Limb (tissue), 2 donors: ENCODE measurements around the gene MPHOSPH8.

ENCODE experiments used
- DNase-seq, 2 donors: peaks; one replicate each; pipeline ENCODE4 v3.0.0-alpha.2; 2016; ENCODE audit errors: extremely low spot score in 2 of 2

Gene MPHOSPH8, protein sequence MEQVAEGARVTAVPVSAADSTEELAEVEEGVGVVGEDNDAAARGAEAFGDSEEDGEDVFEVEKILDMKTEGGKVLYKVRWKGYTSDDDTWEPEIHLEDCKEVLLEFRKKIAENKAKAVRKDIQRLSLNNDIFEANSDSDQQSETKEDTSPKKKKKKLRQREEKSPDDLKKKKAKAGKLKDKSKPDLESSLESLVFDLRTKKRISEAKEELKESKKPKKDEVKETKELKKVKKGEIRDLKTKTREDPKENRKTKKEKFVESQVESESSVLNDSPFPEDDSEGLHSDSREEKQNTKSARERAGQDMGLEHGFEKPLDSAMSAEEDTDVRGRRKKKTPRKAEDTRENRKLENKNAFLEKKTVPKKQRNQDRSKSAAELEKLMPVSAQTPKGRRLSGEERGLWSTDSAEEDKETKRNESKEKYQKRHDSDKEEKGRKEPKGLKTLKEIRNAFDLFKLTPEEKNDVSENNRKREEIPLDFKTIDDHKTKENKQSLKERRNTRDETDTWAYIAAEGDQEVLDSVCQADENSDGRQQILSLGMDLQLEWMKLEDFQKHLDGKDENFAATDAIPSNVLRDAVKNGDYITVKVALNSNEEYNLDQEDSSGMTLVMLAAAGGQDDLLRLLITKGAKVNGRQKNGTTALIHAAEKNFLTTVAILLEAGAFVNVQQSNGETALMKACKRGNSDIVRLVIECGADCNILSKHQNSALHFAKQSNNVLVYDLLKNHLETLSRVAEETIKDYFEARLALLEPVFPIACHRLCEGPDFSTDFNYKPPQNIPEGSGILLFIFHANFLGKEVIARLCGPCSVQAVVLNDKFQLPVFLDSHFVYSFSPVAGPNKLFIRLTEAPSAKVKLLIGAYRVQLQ

DNA sequence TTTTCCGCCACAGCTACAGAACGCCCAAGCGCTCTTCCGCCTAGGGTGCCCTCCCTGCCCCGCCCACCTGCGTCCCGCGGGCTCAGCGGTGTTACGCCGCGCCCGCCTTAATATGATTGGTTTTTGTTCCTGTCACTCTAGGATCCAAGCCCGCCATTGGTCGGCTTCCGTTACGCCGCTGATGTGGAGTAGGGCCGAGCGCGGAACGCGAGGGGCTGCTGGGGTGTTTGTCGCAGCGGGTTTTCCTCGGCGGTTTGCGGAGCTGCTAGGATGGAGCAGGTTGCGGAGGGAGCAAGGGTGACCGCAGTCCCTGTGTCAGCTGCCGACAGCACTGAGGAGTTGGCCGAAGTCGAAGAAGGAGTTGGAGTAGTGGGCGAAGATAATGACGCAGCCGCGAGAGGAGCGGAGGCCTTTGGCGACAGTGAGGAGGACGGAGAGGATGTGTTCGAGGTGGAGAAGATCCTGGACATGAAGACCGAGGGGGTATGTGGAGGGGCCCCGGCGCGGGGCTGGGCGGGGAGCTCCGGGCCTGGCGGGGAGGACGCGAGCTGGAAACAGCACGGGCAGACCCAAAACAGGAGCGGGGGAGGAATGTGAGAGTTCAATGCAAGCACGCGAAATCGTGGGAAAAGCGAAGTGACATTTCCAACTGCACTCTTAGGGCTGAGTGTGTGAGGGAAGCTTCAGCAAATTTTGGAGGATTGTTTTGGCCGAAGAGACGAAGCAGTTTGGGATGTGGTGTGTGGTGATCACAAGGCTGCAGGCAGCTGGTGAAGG is at the start of gene MPHOSPH8:
Gene MPHOSPH8 (plus strand): TSS at position 181 of the 777 bp plus-strand sequence. CDS start 90 bp downstream, at position 271.
- peak; percentile 93 to 95 for DNase-seq

DNA sequence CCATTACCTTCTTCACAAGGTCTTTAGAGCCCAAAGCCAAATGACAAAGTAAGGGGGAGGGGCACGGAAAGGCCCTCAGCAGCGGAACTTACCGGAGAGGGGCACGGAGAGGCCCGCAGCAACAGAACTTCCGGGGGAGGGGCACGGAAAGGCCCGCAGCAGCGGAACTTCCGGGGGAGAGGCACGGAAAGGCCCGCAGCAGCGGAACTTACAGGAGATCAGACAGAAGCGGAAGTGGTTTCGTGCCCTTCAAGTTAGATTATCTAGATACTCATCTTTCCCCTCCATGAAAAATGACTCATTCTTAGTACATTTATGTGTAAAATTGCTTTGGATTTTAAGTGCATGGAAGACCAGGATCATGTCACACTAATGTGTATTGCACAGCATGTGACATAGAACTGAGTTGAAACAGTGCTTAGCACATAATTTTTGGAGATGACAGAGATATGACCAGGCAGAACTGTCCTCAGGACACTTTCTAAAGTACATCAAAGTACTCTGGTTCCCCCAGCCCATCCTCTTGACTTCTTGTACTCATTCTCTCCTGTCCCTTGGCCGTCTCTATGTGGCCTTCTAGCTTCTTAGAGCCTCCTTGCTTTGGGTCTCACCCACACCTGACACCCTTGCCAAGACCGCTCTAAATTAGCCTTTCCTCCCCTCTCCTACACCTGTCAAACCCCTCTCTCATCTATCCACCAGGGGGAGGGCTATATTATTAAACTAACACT is 46.4 kb upstream of the MPHOSPH8 start:
- no peak for DNase-seq

DNA sequence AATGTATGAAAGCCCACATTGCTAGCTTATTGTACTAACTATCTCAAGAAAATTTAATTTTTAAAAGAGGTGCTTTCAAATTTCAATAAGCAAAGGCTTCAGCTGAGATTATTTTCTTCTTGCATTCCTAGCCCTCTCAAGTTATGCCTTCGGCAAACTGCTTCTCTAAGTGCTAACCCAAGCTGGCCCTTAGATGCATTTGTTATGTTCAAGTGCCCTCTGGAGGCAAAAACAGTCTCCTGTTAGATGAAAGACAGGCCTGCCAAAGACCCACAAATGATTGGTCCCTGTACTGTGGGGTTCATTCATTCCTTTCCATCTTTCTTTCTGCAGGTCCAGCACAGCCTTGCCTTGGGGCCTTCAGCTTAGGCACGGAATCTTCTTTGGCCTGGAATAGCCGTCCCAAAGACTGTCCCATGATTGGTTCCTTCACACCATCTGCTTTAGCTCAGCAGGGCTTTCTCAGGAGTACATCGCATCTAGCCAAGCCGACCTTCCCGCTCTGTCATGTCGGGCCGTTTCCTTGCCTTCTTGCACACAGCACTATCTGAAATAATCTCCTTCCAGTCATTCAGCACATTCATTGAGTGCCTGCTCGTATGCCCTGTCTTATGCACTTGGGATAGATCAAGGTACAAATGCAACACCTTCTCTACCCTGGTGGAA is 45.7 kb upstream of the MPHOSPH8 start:
- DNase-seq: no peak

DNA sequence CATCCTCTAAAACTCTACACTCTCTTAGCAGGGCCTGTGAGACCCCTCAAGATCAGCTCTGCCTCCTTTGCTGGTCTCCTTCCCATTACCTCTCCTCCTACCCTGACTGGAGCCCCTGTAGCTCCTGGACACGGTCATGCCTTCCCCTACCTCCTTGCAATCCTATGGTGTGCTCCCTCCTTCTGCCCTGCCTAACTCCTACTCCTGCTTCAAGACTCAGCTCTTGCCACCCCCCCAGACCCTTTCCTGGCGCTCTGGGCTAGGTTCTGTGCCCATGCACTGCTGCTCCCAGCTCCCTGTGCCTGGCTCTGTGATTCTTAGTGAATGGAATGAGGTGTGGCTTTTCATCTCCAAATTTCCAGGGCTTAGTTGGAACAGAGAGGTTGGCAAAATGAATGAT is 44.1 kb upstream of the MPHOSPH8 start:
- no peak for DNase-seq

DNA sequence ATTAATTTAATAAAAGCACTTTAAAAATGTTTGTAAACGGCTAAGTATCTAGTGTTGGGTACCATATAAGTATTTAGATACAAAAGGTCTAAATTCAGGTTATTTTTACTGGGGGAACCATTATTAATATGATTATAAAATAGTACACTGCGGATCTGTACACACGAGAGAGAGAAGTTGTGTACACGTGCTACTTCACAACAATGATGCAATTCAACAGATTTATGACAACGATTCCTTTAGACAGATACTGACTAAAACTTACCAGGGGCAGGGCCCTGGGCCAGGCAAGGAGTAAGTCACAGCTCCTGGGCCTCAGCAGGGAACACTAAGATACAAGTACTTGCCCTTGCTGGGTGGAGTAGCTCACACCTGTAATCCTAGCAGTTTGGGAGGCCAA is 43.0 kb upstream of the MPHOSPH8 start:
- no peak for DNase-seq

DNA sequence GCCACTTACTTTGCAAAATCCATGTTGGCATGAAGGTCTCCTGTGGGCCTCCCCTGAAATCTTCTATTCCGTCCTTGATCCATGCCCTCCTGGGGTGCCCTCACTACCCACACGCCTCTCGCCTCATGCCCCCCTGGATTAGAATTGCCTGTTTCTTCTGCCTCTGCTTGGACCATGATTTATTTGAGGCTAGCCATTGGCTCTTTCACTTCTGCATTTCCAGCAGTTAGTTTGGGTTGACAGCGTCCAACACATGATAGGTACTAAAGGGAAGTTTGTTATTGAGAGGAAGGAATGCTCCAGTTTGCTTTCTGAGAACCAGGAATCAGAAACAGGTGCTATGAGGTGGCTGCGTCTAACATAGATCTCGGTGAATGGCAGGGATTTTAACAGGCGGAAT is 41.6 kb upstream of the MPHOSPH8 start:
- no peak for DNase-seq

DNA sequence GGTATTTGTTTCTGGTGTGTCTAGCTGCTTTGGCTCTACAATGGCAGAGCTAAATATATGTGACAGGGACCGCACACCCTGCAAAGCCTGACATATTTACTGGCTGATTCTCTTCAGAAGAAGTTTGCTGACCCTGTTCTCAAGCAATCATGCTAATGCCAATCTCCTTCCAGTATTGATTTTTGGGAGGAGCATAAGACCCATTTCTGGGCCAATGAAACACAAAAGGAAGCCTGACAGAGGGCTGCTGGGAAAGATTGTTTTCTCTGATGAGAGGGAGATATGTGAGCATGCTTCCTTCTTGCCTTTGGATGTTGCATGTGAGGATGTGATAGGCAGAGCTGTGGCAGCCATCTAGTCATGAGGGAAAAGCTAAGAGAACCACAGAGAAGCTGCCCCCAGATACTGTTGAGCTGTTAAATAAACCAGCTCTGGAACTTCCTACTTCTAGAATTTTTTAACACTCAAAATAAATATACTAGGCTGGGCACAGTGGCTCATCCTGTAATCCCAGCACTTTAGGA is 40.7 kb upstream of the MPHOSPH8 start:
- no peak for DNase-seq

DNA sequence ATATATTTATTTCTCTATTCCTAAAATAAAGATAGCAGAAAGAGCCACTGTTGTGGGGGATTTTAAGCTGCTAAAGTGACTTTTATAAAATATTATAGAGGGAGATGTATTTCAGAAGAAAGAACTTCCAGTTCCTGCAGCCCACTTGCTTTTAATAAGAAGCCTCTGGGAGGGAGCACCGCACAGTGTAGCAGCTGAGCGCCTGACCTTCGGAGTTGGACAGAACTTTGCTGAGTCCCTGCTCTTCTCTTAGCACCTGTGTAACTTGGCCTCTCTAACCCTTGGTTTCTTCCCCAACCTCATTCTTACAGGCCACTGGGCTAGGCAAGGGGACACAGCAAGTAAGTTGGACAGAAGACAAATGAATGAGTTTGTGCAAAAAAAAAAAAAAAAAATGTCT is 37.4 kb upstream of the MPHOSPH8 start:
- DNase-seq: no peak

DNA sequence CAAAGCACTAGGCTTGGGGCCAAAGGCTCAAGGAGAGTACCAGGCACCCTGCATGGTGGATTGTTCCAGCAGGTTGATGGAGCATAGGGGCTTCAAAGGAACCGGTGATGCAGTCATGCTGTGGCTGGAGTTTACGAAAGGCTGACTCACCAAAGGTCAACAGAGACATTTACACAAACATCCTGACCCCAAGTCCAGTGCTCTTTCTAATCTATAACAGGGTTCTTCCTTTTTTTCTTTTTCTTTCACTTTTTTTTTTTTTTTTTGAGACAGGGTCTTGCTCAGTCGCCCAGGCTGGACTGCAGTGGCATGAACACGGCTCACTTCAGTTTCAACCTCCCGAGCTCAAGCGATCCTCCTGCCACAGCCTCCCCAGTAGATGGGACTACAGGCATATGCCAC is 36.5 kb upstream of the MPHOSPH8 start:
- DNase-seq: no peak

DNA sequence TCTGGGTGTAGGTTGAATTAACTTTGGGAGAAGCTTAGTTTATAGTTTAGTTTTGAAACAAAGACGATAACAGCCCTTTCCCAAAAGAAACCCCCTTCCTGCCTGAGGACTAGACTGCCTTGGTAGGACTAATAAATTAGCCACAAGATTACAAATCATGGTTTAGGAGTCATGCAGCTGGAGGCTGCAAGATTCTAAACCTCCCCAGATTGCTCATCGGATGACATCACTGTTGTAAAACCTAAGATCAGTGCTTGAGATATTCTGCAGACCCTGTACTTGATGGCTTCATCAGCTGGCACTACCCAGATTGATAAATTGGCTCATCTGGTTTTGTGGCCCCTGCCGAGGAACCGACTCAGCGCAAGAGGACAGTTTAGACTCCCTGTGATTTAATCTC is 35.9 kb upstream of the MPHOSPH8 start:
- DNase-seq: no peak

DNA sequence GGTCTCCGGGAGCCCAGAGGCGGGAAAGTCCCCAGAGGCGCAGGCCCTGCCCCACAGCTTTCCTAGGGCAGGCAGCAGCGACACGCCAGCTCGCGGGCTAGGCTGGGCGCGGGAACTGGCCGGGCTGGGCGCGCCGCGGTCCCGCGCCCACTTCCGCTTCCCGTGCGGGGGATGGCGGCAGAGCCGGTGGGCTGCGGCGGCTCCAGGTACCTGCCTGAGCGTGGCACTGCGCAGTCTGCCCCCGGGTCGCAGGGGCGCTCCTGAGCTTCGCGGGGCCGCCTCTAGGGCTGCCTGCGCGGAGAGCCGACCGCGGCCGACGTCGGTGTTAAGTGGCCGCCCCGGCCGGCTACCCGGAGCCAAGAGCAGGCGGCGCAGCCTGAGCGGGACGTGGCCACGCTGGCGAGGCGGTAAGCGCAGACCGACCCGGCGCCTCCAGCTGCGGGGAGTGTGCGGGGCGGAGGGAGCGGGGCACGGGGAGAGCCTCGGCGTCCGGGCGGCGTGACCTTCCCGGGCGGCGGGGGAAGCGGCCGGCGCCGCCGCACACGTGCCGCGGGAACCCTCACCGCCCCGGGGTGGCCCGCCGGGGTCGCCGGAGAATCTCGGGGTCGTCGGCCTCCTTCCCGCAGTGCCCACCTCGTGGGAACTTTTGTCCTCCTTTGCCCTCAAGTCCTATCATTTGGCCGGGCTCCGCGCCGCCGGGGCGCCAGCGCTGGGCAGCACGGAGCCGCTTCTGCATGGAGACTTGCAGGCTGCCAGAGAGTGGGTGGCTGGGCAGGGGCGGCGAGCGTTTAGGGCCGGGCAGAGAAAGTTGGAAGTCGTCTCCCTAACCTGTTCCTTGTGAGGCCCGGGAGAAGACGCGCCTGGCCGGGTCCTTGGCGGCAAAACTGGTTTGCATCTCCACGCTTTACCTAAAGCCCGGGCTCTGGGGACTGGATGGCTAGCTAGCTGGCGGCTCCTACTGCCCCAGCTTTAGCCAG is 31.4 kb upstream of the MPHOSPH8 start:
- DNase-seq: peak; percentile 10 to 67

DNA sequence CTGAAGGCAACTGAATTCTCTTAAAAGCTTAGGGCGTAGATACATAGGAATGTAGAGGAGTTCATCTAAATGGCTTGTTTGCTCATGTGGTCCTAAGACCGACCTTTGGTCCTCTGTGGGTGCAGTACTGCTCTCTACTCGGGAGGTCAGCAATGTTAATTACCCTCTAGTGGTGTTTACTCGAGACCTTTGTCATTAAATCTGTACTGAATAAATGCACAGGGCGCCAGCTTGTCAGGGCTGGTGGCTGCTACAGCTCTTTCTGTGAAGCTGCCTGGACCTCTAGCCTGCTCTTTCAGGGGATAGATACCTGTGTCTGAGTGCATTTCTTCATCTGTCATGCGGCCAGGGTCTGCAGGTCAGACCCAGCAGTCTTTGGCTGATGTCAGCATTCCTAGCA is 29.2 kb upstream of the MPHOSPH8 start:
- no peak for DNase-seq

DNA sequence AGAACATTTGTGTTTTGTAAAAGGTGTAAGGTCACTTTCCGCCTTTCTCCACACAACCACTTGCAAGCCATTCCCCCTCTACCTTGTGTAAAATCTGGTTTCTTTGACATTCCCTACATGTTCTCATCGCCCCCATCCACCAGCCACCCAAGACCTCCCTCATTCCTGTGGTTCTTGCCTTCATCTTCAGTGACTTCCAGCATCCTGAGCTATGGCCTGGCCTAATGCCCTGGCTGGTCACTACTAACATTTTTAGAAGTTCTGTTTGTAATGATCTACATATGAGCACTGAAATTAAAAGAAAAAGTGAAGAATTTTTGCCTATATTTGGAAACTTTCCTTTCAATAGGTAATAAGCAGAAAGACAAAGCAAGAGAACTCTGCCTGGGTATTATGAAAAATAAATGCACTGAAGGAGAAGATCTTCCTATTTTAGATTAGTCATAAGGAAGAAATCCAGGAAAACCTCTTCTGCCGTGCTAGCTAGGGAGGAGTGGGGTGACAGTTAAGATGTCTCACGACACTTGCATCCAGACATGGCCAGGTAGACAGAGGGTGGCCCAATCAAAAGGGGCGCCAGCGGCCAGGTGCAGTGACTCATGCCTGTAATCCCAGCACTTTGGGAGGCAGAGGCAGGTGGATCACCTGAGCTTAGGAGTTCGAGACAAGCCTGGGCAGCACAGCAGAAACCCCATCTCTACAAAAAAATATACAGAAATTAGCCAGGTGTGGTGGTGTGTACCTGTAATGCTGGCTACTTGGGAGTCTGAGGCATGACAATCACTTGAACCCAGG is 28.1 kb upstream of the MPHOSPH8 start:
- no peak for DNase-seq

DNA sequence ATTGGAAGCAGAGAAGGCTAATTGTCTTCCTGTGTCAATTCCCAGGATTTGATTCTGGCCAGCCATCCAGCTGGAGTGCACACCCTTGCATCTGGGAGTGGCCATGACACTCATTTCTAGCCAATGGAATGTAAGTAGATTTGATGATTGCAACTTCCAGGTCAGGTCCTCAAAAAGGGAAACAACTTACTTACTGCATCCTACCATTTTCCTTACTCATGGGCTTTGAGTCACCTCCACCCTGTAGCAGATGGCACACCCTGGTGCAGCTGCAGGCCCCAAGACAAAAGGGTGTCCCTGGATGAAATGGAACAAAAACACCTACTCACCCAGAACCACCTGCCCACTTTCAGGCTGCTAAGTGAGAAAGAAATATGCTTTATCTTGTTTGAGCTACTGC is 27.3 kb upstream of the MPHOSPH8 start:
- DNase-seq: no peak

DNA sequence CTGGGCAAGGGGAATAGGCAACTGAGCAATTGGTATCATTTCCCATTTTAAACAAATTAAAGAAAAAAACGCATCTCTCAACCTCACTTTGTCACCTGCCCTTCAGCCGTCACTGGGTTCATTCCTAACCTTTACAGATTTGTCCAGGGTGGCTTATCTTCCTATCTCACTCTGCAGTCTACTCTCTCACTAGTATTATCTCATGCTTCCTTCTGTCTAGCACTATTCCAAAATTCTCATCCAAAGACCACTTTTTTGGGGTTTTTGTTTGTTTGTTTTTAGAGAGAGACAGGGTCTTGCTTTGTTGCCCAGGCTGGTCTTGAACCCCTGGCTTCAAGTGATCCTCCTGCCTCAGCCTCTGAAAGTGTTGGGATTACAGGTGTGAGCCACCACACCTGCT is 26.7 kb upstream of the MPHOSPH8 start:
- DNase-seq: no peak

DNA sequence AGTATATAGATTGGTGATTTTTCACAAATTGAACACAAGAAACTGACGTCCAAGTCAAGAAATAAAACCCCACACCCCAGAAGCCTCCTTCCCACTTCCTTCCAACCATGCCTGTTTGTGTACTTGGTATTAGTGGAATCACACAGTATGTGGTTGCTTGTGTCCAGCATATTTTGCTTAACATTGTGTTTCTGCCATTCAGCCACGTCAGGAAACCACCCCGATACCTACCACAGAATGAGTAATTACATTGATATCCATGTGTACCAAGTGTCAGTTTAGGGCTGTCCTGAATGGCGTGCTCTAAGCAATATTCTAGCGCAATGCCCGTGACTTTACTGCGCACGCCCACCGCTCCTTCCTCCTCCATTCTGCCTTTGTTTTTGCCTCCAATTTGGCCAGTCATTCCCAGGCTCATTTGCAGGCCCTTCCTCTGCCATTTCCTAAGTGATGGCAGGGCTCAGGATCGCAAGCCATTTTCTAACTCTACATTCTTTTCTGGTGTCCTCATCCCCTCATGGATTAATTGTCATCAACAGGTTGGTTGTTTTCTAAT is 25.9 kb upstream of the MPHOSPH8 start:
- DNase-seq: no peak

DNA sequence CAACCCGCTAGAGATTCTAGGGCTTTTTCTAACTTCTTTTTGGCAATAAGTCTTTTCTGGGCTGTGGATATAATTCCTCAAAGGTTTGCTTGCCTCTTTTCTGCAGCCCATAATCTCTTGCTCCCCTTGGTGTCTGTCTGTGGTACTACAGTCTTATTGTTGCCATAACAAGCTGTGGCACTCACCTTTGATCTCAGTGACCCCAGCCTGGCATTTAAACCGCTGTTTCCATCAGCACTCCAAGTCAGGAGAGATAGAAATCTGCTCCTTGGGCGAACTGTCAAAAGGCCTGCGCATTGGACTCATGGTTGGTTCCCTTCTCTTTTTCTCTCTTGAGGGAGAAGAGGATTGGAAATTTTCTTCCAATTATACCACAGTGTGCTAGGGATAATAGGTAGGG is 14.5 kb upstream of the MPHOSPH8 start:
- DNase-seq: no peak

DNA sequence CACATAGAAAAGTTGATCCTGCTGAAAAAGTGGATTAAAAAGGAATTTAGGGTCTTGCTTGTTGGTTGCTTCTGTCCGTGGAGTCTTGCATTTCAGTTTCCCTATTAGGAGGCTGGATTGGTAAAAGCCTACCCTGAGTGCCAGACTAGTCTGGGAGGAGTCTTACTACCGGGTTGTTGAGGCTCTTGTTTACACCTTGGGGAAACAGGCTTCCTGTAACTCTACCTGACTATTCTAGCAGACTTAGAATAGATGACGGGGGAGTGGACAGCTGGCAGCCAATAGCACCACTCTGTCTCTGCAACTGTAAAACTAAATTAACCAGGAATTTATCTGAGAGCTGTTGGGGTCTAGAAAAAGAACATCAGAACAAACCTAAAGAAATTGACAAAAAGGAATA is 11.3 kb upstream of the MPHOSPH8 start:
- DNase-seq: no peak
